GM23248 (cell line): Measurements from ENCODE around the gene PARP9.

Source experiments
- EZH2 ChIP-seq: fragments of 200-600 bp; sonication (generic); IDR thresholded peaks from 2 replicates; pipeline ENCODE4 v1.6.1; 2018; ENCODE audit warnings: antibody characterized with exemption, mild to moderate bottlenecking; ENCODE audit not compliant: insufficient read depth, poor library complexity, severe bottlenecking
- EZH2phosphoT487 ChIP-seq: fragments of 200-600 bp; sonication (generic); IDR thresholded peaks from 2 replicates; pipeline ENCODE4 v1.6.1; 2018; ENCODE audit warnings: antibody characterized with exemption, moderate library complexity, mild to moderate bottlenecking, low read depth; ENCODE audit not compliant: insufficient read depth

- no peak for TF ChIP-seq EZH2
- TF ChIP-seq EZH2phosphoT487: no peak
These were observed 48.6 kb upstream of the PARP9 start for GRCh38 chr3:122612696-122613095.
